Endothelial cell (in vitro differentiated cells): ENCODE results near the gene ATXN8OS. TPM values are rescaled to one million over a fixed set of nuclear protein-coding genes. Genes with fewer than 3 reads are reported as not detected.

Experiments
- DNase-seq: peaks from one replicate; pipeline ENCODE4 v3.0.0; 2021; ENCODE audit warnings: low spot score
- H3K27ac Mint-ChIP-seq: one replicate; pipeline ENCODE4 v1.8.0; 2021; ENCODE audit warnings: mixed read lengths, inconsistent platforms; ENCODE audit not compliant: unreplicated experiment
- H3K27me3 Mint-ChIP-seq: one replicate; pipeline ENCODE4 v1.8.0; 2021; ENCODE audit warnings: mild to moderate bottlenecking, moderate library complexity, mixed read lengths, inconsistent platforms; ENCODE audit not compliant: unreplicated experiment
- H3K36me3 Mint-ChIP-seq: one replicate; pipeline ENCODE4 v1.8.0; 2021; ENCODE audit warnings: mild to moderate bottlenecking, low read depth, mixed read lengths, inconsistent platforms; ENCODE audit not compliant: unreplicated experiment
- H3K4me1 Mint-ChIP-seq: one replicate; pipeline ENCODE4 v1.8.0; 2021; ENCODE audit warnings: mild to moderate bottlenecking, mixed read lengths, inconsistent platforms; ENCODE audit not compliant: unreplicated experiment
- H3K4me3 Mint-ChIP-seq: one replicate; pipeline ENCODE4 v1.8.0; 2021; ENCODE audit warnings: mild to moderate bottlenecking, mixed read lengths, inconsistent platforms; ENCODE audit not compliant: unreplicated experiment
- H3K9me3 Mint-ChIP-seq: one replicate; pipeline ENCODE4 v1.8.0; 2021; ENCODE audit warnings: mixed read lengths, inconsistent platforms; ENCODE audit not compliant: unreplicated experiment
- CTCF ChIP-seq: fragments of 200-600 bp; sonication (generic); IDR thresholded peaks from one replicate; pipeline ENCODE4 v1.5.0; 2021; ENCODE audit warnings: antibody characterized with exemption; ENCODE audit not compliant: unreplicated experiment
- long read RNA-seq: library from polyadenylated mRNA; unstranded; transcript quantifications from one replicate; pipeline ENCODE4 v2.0.0, GENCODE V29; 2020; ENCODE audit not compliant: unreplicated experiment
- total RNA-seq: library from RNA; stranded (reverse); fragmentation: NEBNext Ultra II Directional; extraction: Animal tissue kit (Norgen Biotek cat#: 25700); gene quantifications from one replicate; pipeline ENCODE4 v1.2.1, GENCODE V29; 2021; ENCODE audit not compliant: unreplicated experiment

ATXN8OS gene
- not detected for total RNA-seq
- long read RNA-seq: 0 reads

- peak; percentile 26 for DNase-seq
- Mint-ChIP-seq H3K4me1 (no peaks in the 10 kb centered on the region), H3K27me3 (peaks cover 8% of the 10 kb centered on the region), H3K36me3 (peaks cover 3% of the 10 kb centered on the region), H3K27ac (no peak within 1 kb of the TSS), H3K9me3 (no peaks in the 10 kb centered on the region), H3K4me3 (peak within 1 kb of the TSS; percentile 85)
- TF ChIP-seq CTCF: no peak
Measured at GRCh38 chr13:70107498-70108281, at the start of gene ATXN8OS. Gene ATXN8OS (plus strand): TSS chr13:70107826.

GRCh38 chr13:70080012-70080411 lies 27.6 kb upstream of the ATXN8OS start:
- no peaks in the 10 kb centered on the region for H3K27me3 Mint-ChIP-seq
- DNase-seq: no peak
- no peak for TF ChIP-seq CTCF
- H3K36me3 Mint-ChIP-seq: no peaks in the 10 kb centered on the region
- no peaks in the 10 kb centered on the region for H3K9me3 Mint-ChIP-seq
- no peak overlapping the region for H3K4me3 Mint-ChIP-seq
- H3K4me1 Mint-ChIP-seq: peaks cover 7% of the 10 kb centered on the region
- no peak overlapping the region for H3K27ac Mint-ChIP-seq

- H3K4me3 Mint-ChIP-seq: no peak overlapping the region
- H3K27me3 Mint-ChIP-seq: no peaks in the 10 kb centered on the region
- peaks cover 4% of the 10 kb centered on the region for H3K4me1 Mint-ChIP-seq
- no peak for TF ChIP-seq CTCF
- no peaks in the 10 kb centered on the region for H3K36me3 Mint-ChIP-seq
- no peaks in the 10 kb centered on the region for H3K9me3 Mint-ChIP-seq
- DNase-seq: no peak
- no peak overlapping the region for H3K27ac Mint-ChIP-seq
Measured at GRCh38 chr13:70087247-70087646, 20.4 kb upstream of the ATXN8OS start.

- Mint-ChIP-seq H3K4me3 (no peak overlapping the region), H3K36me3 (no peaks in the 10 kb centered on the region), H3K27ac (no peak overlapping the region), H3K27me3 (no peaks in the 10 kb centered on the region), H3K9me3 (no peaks in the 10 kb centered on the region), H3K4me1 (peaks cover 4% of the 10 kb centered on the region)
- no peak for TF ChIP-seq CTCF
- DNase-seq: no peak
Measured at GRCh38 chr13:70088926-70089325, 18.7 kb upstream of the ATXN8OS start.

GRCh38 chr13:70090036-70090723 lies 17.4 kb upstream of the ATXN8OS start:
- no peak overlapping the region for H3K27ac Mint-ChIP-seq
- peaks cover 4% of the 10 kb centered on the region for H3K4me1 Mint-ChIP-seq
- DNase-seq: no peak
- no peaks in the 10 kb centered on the region for H3K9me3 Mint-ChIP-seq
- TF ChIP-seq CTCF: no peak
- no peaks in the 10 kb centered on the region for H3K36me3 Mint-ChIP-seq
- no peaks in the 10 kb centered on the region for H3K27me3 Mint-ChIP-seq
- no peak overlapping the region for H3K4me3 Mint-ChIP-seq
